ENCODE measurements around the gene B3GNT7.
"Not testable (repeated sequence)": the region's sequence is repeated elsewhere in the genome, so short reads cannot be mapped to it uniquely, and the experiment has no call there.

Gene B3GNT7

DNA sequence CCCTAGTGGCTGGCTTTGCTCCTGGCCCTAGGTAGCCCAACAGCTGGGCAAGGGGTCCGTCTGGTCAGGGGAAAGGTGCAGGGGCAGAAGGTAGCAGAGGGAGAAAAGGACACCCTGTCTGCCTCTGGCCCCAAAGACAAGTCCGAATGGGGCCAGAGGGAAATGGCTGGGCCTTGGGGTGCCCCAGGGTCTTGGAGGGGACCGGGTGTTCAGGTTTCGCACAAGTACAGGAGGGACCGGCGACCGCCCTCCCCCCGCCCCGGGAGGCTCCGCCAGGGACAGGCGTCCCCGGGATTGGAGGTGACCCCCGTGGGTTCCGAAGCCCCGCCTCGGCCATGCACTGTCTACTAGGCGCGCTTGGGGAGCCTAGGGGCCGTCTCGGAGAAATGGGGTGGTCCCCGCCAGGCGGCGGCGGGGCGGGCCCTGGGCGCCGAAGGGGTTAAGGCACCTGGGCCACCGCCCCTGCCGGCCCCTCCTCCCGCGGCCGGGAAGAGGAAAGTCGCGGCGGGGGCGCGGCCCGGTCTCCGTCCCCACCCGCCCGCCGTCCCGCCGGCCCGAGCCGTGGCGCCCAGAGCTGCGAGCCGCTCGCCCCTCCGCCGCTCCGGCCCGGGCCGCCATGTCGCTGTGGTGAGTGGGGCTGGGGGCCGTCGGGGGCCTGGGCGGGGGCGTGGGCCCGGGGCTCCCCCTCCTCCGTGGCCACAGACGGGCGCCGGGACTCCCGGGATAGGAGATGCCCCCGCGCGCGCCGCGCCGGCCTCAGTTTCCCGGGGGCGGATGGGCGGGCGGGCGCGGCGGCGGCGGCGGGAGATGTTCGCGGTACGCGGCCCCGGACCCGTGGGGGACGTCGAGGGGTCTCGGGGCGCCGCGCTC is at the start of gene B3GNT7:
B3GNT7 (plus strand) TSS at position 523 of the 870 bp plus-strand sequence; CDS start at position 617, 94 bp downstream.
- DNase-seq = no peak

GRCh38 chr2:231347081-231347480 is 48.4 kb upstream of the B3GNT7 start:
- DNase-seq = no peak

DNA sequence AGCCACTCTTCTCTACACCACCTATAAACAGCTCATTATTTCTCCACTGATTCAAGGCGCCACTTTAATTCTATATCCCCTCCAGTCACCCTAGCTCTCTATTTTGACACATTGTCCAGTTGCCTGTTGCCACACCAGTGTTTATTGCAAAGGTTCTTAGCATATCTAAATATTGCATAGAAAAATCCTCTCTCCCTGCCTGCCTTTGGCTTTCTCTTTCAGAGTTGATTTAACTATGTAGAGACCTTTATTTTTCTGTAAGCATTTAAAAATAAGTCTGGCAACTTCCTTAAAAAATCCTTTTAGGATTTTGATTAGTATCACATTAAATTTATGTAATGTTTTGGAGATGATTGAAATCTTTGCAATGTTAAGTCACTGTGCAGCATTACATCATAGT is 47.9 kb upstream of the B3GNT7 start:
- no peak for DNase-seq

DNA sequence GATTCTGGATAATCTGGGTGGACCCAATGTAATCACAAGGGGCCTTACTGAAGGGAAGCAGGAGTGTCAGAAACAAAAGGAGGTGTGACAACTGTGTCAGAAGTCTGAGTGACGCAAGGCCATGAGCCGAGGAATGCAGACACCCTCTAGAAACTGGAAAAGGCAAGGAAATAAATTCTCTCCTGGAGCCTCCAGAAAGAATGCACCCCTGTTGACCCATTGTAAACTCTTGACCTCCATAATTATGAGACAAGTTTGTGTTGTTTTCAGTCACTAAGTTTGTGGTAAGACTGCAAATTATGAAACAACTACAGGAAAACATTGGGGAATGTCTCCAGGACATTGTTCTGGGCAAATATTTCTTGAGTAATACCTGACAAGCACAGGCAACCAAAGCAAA is 47.3 kb upstream of the B3GNT7 start:
- DNase-seq = no peak

GRCh38 chr2:231348704-231349373 is 46.7 kb upstream of the B3GNT7 start:
- no peak for DNase-seq

- DNase-seq = not testable (repeated sequence)
Observed at GRCh38 chr2:231349374-231349735, 46.2 kb upstream of the B3GNT7 start.

- no peak for DNase-seq
Observed at GRCh38 chr2:231351648-231352047, 43.9 kb upstream of the B3GNT7 start.

DNA sequence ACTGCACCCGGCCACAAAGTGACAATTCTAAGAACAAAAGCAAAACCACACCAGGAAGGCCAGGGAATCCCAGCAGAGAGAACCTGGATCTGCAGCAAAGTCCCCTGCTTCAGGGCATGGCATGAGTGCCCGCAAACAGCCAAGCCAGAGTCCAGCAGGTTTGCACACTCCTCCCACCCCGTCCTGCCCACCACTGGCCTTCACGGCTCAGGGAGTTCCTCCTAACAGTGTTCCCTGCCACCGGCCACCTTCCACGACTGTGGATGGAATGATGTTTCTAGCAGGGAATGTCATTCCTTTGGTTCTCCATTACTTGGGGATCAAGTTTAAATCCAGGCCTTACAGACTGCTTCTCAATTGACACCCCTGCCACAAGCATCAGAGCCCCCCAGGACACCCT is 42.0 kb upstream of the B3GNT7 start:
- no peak for DNase-seq

DNA sequence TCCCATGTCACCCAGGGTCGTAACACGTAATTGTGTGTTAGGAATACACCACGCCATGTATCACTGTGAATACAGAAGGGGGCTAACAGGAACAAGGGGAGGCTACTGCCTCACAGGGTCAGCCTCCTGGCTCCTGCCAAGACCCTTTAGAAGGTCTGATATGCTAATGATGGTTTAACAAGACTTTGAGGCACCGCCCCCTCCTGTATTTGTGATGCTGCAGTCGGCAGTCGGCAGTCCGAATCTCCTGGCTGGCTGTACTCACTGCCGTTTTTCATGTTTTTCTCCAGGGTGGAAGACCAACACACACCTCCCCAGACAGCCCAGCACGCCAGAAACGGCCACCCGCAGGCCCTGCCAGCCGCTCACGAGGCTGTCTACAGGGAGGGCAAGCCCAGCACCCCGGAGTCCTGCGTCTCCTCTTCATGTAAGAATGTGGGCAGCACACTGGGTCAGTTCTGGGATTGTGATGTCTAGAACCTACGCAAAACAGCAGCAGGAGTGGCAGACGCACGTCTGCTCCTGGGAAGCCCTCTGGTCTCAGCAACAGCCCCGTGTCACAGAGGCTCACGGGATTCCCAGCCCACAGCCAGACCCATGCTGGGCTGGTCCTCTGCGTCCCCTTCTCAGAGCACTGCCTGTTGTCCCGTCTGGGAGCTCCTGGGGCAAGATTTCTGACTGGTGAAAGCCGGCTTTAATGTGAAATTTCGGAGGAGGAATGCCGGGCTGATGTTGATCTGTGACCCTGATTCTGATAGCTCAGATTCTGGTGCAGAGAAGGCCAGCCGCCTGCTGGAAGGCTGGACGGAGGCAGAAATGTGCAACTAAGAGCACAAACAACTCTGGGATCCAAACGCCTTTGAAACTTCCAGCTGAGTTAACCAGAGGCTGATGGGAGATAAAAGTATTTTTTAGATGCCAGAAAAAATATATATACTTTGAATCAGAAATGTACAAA is 39.7 kb upstream of the B3GNT7 start:
- no peak for DNase-seq

- DNase-seq = no peak
Observed at GRCh38 chr2:231356466-231356844, 39.1 kb upstream of the B3GNT7 start.

GRCh38 chr2:231357048-231357447 is 38.5 kb upstream of the B3GNT7 start:
- no peak for DNase-seq

GRCh38 chr2:231357931-231358330 is 37.6 kb upstream of the B3GNT7 start:
- DNase-seq = no peak

- no peak for DNase-seq
Observed at GRCh38 chr2:231359441-231359840, 36.1 kb upstream of the B3GNT7 start.

DNA sequence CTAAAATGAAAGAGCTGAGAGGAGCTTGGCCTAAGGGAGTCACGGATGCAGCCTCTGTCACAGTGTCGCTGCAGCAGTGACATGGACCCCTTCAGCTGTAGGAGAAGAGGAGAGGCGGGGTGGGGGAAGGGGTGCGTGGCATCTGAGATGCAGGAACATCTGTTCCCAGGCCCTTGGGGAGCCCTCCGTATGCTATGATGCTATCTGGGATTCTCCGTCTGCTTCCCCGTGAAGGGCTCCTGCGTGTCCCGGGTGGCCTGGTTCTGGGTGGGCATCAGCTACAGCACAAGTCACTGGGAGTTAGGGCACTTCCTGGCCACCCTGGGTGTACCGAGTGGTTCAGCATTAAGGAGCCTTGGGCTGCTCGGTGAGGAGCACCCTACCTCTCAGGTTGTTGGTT is 35.6 kb upstream of the B3GNT7 start:
- DNase-seq = no peak

GRCh38 chr2:231360401-231360800 is 35.1 kb upstream of the B3GNT7 start:
- no peak for DNase-seq

- no peak for DNase-seq
Observed at GRCh38 chr2:231360881-231361371, 34.6 kb upstream of the B3GNT7 start.

- no peak for DNase-seq
Observed at GRCh38 chr2:231361701-231362554, 33.6 kb upstream of the B3GNT7 start.

DNA sequence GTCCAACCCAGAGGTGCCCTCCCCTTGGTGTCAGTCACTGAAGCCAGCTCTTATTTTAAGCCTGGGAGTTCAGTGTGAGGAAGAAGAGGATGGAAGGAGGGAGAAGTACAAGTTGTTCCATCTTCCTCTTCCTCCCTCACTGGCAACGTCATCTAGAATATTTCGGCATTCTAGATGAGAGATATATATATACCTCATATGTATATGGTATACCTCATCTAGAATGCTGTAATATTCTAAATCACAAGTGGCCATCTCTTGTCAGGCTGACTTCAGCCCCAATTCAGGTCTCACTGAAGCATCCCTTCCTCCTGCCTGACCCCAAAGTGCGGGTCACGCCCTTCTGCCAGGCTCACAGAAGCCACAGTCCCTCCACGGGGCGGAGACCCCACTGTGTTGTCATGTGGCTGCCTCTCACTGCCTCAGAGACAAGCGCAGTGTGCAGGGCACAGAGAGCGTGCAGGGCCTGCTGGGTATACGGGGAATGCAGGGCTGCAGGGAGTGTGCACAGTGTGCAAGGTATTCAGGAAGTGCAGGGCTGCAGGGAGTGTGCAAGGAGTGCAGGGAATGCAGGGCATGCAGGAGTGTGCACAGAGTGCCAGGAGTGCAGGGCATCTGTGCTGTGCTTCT is 32.8 kb upstream of the B3GNT7 start:
- no peak for DNase-seq

DNA sequence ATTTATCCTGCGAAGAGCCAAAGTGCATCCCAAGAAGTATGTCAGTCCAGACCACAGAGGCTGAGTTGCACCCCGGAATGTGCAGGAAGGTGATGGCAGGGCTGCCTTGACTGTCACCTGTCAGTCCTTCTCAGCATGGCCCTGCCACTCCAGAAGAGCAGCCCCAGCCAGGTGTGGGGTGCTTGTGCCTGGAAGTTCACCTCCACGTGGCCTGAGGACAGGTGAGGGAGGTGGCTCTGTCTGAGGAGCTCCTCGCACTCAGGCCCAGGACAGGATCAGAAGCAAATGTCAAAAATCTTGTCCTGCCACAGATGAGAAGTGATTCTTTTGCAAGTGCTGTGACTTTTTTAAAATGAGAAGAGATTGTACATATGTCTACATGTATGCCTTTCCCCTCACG is 31.4 kb upstream of the B3GNT7 start:
- no peak for DNase-seq

DNA sequence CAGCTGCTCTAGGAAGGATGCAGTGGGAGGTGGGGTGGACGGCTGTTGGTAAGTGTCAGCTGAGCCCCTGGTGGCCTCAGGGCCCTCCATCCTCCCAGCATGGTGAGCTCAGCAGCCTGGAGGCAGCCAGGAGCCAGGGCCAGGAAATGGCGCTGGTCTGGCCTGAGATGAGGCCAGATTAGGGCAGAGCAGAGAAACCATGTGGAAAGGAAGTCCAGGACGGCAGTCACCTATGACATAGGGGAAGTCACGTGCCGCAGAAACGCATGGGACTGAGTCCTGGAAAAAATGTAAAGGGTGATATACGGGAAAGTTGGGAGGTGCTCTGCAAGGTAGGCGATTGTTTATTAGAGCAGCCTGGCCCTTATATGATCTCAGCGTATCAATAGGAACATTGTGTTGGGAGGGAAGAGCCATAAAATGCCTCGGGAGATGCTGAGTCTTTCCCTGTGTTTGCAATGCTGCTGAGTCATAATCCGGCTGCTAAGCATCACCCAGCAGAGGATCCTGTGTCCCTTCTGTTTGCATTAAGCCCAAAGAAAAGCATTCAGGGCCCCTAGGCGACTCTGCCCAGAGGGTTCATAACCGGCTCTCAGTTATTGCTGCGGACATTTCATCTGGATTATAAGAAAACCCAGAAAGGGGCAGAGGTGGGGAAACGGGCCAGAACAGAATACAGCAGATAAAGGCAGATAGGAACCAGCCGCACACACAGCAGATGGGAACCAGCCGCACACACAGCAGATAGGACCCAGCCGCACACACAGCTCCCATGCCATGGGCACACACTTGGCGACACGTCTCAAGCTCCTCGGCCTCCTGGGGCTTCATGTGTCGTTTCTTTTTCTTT is 30.3 kb upstream of the B3GNT7 start:
- DNase-seq = peak in 2 of 3 experiments; percentile 32 to 63

DNA sequence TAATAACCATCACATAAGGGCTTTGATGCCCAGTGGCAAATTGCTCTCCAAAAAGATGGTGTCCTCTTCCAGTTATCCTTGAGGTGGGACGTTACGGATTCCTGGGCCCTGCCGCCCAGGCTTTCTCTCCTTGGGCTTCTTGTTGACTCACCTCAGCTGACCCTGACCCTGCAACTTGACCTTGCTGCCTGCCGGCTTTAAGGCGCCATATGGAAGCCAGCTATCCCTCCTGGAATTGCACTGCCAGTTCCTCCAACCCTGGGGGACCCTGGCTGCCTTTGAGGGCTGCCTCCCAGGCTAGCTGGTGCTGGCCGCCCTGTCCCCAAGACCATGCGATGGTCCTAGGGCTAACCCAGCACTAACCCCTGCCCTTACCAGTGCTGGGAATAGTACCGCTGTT is 28.3 kb upstream of the B3GNT7 start:
- DNase-seq = no peak
